ENCODE results near the gene TULP4.
"Not testable (repeated sequence)": the region's sequence is repeated elsewhere in the genome, so short reads cannot be mapped to it uniquely, and the experiment has no call there.

Gene TULP4

DNA sequence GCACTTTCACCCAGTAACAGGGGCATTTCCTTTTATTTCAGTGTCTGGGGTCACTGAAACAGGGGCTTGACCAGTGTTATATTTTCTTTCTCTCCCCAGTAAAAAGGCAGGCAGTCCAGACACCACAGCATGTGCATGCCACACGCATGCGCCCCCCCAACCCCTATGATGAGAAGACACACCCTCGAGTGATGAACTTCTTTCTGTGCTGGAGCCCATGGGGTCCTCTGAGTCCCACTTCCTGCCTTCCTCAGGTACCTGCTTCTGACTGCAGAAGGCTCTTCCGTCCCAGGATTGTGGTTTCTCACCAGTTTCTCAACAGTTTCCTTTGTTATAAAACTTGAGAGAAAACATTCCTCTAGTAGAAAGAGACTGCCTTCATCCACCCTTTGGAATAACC, 201.9 kb downstream of the TULP4 start:
- DNase-seq: no peak

DNA sequence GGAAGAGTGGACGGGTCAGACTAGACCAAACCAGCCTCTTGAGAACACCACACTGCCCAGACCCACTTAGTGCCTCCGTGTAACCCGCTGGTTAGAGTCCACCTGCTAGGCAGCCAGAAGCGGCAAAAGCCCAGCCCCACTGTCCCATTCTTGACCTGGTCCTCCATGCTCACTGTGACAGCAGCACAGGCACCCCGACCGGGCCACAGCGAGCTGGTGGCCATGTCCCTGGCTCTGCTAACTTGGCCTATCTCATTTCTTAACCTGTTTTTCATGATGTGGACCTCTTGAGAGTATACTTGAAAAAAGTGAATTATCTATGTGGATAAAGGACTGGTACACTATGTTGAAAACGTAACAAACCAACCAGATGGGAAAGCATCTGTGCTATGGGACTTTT, 202.7 kb downstream of the TULP4 start:
- no peak for DNase-seq

DNA sequence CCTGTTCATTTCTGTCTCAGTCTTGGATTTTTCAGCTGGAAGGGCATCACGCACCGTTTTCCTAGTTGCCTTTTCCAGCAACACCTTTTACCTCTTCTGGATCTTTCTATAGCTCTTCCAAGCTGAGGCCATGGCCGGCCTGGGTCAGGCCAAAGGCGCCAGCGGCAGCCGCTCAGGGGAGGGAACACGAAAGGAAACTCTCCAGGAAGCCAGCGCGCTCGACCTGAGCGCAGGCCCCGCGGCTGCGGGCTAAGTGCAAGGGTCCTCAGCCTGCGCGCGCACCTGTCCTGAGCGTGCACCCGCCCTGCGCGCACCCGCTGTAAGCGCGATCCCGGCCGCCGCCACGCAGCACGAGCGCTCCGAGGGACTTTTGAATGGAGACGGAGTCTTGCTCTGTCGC, 203.8 kb downstream of the TULP4 start:
- DNase-seq: no peak

DNA sequence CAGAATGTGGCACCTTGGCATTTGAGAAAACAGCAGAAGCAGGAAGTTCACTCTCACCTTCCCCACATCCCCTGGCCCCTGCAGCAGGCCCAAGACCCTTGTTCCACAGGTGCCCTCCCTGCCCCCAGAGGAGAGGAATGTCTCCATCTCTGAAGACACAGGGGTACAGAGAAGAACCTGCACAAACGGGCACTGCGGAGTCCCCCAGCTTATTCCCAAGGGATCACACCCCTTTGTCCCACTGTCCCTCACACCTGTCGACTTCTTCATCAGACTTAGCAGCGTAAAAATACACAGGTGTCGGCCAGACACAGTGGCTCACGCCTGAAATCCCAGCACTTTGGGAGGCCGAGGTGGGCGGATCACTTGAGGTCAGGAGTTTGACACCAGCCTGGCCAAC, 204.8 kb downstream of the TULP4 start:
- DNase-seq: no peak

DNA sequence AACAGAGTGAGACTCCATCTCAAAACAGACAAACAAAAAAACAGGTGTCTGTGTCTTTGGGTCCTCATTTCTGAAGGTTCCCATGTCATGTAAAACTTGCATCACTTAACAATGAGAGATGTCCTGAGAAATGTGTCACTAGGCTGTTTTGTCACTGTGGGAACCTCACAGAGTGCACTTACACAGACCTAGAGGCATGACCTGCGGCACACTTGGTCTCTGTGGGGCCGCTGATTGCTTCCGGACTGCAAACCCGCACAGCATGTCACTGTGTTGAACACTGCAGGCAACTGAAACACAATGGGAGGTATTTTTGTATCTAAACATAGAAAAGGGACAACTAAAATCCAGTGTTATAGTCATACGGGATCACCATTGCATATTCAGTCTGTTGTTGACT, 205.3 kb downstream of the TULP4 start:
- DNase-seq: no peak

DNA sequence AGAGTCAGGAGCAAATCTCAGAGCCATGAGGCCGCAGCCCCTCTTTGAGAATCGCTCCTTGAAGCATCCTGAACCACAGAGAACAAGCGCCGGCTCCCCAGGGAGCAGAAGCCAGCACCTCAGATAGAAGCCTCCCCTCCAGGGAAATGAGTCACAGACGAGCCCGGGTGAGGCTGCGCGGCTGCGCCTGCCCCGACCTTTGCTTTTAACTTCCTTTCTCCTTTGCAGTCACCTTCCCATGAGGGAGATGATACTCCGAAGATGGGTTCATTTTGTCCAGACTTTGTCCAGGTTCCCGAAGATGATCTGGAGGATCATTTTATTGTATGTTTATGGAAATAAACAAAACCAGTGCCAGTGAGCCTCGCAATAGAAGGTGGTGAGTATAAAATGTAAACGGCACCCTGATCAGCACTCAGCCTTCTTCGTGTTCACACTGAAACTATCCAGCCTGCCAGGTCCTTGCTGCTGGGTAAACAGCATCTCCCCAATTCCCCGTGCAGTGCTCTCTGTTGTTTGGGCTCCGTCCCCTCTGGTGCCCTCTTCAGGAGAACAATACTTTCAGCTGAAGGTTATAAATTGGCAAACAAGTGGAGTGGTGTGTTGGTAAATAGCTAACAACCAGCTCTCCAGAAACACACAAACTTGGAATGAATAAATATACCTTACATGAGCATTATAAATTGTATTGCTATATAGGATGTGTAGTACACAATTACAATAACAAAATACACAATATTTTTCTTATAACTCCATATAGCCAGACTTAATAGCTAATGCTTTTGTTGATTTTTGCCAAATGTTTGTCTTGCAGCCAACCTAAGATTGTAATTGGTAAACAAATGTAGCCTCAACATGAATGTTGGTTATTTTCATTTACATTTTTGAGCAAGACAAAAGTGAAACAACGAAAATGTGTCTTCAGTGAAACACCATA, 206.2 kb downstream of the TULP4 start:
- DNase-seq: peak; percentile 80

DNA sequence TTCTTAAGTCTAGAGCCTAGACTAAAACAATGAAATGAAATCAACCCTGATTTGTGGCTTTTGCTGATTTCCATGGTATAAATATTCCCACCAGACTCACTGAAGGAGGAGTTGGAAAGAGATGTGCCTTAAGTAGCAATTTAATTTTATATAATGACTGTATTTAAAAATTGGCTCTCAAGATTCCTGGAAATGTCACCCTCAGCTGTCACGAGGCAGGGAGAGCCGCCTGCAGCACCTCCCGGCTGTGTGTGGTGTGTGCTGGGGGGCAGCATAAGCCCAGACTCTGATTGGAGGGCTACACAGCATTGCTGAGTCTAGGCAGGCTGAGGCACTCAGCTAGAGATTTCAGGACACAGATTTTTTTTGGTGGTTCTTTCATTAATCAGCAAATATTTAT, 207.0 kb downstream of the TULP4 start:
- no peak for DNase-seq

DNA sequence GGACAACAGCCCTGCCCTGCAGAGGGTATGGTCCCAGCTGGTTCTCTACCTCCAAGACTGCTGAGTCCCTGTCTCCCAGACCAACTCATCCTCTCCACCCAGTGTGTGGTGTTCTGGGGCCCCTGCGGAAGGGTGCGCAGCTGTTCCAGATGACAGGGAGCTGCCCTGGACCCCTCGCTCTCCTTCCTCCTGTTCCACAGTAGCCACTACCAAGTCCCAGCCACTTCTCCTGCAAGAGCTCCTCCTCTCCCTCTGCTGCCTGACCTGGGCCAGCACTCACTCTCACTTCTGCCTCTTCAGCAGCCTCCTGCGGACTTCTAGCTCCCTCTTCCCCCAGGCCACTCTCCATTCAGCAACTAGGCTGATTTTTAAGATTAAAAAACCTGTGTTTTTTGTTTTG, 207.5 kb downstream of the TULP4 start:
- no peak for DNase-seq

DNA sequence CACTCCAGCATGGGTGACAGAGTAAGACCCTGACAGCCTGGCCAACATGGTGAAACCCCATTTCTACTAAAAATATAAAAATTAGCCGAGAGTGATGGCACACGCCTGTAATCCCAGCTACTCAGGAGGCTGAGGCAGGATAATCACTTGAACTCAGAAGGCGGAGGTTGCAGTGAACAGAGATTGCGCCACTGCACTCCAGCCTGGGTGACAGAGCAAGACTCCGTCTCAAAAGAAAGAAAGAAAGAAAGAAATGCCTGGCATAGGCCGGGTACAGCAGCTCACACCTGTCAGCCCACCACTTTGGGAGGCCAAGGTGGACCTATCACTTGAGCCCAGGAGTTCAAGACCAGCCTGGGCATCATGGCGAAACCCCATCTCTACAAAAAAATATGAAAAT, 208.7 kb downstream of the TULP4 start:
- not testable (repeated sequence) for DNase-seq

DNA sequence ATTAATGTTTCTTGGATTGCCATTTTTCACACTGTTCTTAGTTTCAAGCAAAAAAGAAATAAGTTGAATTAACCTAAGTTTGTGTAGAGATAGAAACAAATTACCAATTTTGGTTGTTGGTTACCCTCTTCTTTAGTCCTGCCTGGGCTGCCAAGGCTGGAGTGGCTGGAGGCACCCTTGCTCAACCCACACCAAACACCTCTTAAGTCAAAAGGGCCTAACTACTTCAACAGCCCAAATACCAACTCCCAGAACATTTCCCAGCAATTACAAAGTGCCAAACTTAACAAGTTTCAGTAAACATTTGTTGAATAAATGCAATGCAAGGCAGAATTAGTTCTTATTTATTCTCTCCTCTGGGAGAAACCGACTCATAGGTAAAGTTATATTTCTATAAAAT, 209.5 kb downstream of the TULP4 start:
- no peak for DNase-seq

DNA sequence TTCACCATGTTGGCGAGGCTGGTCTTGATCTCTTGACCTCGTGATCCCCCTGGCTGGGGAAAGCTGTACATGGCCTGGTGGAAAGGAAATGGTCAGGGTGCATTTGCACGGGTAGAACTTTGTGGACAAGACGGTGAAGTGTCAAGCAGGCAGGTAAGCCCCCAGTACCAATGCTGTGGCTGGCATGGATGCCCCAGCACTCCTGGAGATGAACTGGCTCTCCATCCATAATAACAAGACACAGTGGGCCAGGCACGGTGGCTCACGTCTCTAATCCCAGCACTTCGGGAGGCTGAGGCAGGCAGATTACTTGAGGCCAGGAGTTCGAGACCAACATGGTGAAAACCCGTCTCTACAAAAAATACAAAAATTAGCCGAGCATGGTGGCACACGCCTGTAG, 210.4 kb downstream of the TULP4 start:
- no peak for DNase-seq

DNA sequence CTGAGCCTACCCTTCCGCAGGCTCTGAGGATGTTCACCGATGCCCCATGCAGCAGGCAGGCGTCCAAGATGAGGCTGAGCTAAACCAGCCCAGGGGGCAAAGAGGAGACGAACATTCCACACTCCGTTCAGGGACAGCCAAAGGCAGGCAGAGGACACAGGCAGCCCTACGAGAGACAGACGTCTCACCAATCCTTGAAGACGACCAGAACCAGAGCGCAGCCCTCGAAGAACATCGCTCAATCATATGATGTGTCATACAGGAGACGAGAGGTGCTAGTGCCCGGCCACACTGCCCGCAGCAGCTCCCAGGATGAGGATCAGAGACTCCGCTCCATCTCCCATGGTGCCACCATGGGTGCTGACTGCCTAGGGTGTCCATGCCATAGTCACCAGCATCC, 212.0 kb downstream of the TULP4 start:
- no peak for DNase-seq

DNA sequence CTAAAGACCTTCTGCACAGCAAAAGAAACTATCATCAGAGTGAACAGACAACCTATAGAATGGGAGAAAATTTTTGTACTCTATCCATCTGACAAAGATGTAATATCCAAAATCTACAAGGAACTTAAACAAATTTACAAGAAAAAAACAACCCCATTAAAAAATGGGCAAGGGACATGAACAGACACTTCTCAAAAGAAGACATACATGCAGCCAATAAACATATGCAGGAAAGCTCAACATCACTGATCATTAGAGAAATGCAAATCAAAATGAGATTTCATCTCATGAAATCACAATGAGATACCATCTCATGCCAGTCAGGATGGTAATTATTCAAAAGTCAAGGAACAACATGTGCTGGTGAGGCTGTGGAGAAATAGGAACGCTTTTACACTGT, 215.6 kb downstream of the TULP4 start:
- DNase-seq: not testable (repeated sequence)

DNA sequence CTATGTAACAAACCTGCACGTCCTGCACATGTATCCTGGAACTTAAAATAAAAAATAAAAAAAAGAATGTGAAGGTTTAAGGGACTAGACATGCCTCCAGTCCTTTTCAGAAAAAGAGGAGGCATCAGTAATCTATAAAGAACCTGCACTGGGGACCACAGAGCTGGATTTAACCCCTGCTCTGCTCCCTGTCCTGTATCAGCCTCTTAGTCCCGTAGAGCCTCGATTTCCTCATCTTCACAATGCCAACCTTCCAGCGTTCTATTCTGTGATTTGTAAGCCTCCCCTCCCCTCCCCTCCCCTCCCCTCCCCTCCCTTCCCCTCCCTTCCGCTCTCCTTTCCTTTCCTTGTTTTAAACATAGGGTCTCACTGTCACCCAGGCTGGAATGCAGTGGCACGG, 216.6 kb downstream of the TULP4 start:
- no peak for DNase-seq

DNA sequence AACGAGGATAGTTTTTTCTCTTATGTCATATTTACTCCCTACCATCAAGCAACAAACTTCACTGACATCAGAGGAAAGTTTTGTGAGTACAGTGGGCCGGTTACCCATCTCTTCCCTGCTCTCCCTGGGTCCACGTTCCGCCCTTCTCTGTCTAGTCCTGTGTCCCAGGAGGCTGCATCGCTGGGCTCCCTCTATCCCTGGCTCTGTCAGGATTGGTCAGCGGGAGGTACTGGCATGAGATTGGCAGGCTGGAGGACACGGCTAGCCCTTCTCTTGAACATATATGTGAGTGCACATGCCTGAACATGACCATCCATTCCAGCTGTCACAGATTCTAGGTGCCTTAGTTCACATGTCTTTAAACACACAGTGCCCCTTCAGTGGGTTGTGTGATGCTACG, 217.4 kb downstream of the TULP4 start:
- no peak for DNase-seq

DNA sequence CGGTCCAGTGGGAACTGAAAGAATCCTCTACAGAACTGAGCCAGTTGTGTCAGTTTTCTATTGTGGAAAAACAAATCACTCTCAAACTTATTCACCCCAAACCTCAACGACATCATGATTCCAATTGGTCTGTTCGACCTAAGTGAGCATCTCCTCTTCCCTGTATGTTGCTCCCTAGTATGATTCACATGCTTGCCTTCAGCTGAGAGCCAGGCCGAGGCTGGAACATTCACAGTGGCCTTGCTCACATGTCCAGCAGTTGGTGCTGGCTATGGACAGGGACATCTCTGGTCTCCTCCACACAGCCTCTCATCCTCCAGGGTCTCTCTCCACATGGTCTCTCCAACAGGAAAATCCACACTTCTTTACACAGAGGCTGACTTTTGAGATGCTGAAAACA, 219.3 kb downstream of the TULP4 start:
- DNase-seq: no peak

DNA sequence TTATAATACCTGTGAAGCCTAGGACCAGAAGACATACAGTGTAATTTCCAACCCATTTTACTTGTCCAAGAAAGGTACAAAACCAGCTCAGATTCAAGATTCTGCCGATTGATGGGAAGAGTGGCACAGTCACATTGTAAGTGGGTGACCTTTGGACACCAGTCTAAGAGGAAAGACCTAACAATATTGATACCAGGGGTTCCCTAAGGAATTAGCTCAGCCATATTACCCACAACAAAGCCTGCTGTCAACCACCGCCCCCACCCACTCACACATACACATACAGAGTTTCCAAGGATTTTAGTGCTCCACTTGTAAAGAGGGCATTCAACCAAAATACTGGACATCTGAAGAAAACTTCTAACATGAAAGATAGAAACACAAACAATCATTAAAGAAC, 219.7 kb downstream of the TULP4 start:
- DNase-seq: no peak

DNA sequence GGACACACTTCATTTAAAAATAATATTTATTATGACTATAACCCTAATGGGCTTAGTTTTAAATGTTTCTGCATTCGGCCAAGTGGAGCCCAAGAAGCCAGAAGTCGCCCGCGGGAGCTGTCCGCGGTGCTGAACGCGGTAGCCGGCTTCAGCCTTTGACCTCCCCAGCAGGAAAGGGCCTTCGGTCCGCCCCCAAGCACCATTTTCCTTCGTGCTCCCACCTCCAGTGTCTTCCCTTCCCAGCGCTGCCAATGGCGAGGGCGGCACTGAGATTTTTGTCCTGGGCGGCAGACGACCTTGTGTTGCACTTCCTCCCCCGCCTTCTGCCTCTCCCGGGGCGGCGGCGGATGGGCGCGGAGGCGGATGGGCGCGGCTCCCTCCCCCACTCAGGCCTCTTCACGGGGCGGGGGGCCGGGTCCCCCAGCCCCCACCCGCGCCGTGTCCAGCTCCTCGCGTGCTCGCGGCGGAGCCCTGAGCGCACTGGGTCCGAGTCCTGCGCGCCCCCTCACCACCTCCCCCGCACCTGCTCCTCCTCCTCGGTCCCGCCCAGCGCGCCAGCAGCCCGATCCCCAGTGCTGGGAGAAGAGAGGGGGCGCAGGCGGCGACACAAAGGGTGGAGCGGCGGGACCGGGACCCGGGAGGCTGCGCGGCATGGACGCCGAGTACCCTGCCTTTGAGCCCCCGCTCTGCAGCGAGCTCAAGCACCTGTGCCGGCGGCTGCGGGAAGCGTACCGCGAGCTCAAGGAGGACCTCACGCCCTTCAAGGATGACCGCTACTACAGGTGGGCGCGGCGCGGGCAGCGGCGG, 224.0 kb downstream of the TULP4 start:
- DNase-seq: peak; percentile 66

DNA sequence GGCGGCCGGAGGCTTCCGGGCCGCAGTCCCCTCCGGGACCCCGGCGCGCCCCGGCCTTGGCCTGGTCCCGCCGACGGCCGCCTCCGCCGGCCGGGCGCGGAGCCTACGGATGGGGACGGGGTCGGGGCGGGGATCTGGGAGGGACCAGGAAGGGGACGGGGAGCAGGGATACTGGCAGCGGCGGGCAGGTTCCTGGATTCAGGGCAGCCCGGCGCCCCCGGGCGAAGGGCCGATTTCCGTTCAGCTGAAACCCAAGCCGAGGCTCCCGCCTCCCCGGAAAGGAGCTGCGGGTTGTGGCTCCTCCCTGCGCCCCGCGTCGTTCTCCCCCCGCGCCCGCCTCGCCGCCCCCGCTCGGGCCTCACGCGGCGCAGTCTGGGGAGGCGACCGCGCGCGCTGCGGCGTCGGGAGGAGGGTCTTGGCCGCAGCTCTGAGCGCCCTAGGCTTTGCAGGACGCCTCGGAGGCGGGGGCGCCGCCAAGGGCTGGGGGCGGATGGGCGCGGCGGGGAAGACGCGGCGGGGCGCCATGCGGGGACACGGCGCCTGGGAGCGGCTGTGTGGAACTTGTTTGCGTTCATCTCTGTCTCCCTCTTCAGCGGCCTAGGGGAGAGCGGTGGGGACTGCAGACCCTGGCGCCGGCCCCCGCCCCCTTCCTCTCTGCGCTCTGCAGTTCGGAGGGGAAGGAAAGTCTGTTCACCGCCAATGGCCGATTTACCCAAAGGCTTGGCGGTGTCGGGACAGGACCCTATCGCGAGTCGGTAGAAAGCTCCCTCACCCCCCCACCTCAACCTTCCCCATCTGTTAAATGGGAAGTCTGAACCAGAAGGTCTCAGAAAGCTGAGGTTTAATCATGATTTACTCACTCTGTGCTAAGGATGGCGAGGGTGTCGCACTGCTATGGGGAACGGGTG, 224.9 kb downstream of the TULP4 start:
- DNase-seq: no peak

DNA sequence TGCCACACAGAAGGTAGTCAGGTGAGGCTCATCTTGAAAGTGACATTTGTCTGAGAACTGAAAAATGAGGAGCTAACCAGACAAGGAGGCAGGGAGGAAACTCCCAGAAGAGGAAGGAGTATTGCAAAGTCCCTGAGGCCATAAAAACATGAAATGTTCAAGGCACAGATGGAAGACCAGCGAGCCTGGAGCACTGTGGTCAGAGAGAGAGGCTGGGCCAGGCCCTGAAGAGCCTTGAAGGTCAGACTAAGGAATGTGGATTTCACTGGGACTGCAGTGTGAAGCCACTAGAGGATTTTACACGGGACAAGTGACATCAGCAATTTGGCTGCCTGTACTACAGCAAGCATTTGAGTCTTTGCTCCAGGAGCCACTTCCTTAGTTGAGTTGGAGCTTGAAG, 226.5 kb downstream of the TULP4 start:
- DNase-seq: no peak

DNA sequence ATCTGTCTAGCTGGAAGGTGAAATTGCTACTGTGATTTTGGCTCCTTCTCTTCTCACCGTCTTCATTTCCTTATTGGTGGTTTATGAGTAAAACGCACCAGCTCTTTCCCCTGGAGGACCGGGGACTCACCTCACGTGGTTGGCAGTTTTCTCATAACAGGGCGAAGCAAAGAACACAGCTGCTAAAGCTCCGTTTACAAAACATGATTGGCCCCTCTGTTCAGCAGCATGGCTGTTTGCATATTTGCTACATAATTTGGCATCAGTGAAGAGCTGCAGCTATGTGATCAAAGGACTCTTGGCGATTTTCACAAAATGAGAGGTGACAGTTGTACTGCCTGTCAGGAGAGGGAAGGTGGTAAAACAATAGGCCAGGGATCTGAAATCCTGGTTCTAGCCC, 227.1 kb downstream of the TULP4 start:
- no peak for DNase-seq

DNA sequence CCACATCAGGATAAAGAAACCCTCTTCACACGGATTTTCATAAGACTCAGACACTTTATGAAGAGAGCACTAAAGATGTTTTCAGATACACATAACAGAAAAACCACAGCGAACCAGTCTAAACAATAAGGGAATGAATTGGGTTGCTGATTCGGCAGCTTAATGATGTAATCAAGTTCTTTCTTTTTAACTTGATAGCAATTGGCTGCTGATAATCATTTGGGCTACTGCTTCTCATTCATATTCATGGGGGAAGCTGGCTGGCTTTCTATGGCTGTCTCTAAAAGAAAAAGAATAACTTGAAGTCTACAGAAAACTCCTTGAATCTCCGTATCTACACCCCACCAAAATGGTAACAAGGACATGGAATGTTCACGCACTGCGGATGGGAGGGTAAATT, 227.6 kb downstream of the TULP4 start:
- no peak for DNase-seq

DNA sequence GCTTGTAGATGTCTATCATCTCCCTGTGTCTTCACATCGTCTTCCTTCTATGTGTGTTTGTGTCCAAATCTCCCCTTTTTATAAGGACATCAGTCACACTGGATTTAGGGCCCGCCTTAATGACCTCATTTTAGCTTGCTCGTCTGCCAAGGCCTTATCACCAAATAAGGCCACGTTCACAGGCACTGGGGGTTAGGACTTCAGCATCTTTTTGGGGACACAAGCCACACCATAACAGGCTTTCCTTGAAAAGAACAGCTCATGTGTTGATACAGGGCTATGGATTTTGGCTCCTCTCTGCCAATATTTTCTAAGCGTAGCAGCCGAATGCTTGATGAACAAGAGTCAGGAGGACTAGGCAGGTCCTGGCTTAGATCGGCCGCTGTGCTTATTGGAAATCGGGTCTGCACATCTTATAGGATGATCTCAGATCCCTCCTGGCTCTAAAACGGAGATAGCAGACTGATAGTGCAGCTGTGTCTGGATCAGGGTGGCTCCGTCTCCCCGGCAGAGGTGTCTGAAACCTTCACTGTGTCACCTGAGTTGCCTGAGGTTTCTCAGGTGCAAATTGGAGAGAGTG, 231.4 kb downstream of the TULP4 start:
- no peak for DNase-seq
